HUDEP-2 (cell line): Measurements from ENCODE around the gene LCA5L.
A peak's percentile ranks its signal among the peaks of the same experiment; 100 is the strongest.

Source experiments
- DNase-seq, 76 experiments: peaks; one replicate each; lab custom pipeline; 2025; ENCODE audit not compliant: unreplicated experiment in 76 of 76; lab: John Stamatoyannopoulos, UW

Gene LCA5L

GRCh38 chr21:39445321-39446269, at the start of gene LCA5L:
TSS of gene LCA5L (minus strand) at chr21:39445778. CDS start at chr21:39428493, 17,285 bp downstream.
- peak; percentile 25 to 99 (median 89) for DNase-seq

DNA sequence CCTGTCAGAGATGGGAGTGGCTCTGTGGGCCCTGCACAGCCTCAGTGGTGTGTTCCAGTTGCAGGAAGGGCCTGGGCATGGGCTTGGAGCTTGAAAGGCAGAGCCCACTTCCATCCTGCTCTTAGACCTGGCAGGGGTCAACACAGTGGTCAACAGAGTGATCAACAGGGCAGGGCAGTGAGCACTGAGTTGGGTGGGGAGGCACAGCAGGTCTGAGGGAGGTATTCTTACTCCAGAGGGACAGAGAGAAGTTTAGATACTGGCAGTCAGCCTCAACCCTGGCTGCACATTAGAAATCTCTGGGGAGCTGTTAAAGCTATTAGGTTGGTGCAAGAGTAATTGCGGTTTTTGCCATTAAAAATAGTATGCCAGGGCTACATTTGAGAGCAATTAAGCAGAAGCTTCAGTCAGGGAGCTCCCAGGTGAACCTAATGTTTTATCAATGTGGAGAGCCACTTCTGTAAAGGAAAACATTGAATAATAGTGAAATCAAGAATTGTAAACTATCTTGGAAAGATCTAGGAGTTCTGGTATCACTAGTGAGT, 43.9 kb upstream of the LCA5L start:
- DNase-seq, result no peak

DNA sequence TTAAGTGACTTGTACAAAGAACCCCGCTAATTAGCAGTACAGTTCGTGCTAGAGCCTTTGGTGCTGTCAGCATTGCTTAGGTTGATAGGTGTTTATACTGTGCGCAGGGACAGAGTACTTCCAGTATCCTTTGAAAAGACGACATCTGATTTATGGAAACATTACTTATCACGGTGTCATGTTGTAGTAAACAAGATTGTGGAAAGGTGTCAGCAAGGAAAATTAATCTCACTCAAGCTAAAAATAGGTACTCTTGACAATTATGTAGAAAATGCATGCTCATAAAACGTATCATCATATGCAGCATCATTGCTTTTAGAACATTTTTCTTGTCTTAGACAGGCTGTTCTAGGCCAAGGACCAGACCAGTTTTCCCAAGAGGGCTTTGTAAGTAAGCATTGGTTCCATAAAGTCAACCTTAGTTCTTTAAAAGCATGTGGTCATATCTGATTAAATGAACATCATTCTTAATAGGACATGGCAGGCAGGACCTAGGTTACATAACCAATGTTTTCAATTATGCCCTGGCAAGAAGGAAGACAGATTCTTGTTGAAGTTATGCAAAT, 39.2 kb upstream of the LCA5L start:
- DNase-seq, result no peak

DNA sequence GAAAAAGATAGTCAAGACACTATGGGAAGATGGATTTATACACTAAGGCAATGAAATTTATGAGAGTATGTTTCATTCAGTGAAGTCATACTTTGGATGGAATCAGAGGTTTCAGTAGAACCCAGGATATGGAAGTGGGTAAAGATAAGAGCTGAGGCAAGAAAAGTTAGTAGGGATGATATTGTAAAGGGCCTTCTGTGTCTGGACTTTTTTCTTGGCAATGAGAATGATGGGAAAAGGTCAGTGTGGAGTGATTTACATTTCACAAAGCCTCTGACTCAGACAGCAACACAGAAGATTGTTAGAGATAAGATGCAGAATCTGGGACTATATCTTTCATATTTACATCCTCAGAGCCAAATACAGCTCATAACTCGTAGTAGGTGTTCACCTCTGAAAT, 38.3 kb upstream of the LCA5L start:
- no peak for DNase-seq

DNA sequence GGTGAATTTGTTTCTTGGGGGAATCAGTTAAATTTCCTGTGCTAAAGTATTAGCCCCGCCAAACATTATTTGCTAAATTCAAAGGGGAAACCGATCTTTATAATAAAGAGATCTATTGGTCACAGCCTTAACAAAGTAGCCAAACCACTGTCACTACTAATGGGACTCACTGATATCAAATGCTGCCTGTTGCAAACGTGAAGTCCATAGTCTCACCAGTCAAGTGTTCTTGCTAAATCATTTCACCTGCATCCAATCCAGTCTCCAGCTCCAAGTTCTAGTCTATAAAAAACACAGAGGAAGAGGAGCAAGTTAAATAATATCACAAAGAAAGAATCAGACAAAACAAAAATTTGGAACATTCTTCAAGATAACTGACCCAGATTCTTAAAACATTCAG, 36.3 kb upstream of the LCA5L start:
- no peak for DNase-seq

DNA sequence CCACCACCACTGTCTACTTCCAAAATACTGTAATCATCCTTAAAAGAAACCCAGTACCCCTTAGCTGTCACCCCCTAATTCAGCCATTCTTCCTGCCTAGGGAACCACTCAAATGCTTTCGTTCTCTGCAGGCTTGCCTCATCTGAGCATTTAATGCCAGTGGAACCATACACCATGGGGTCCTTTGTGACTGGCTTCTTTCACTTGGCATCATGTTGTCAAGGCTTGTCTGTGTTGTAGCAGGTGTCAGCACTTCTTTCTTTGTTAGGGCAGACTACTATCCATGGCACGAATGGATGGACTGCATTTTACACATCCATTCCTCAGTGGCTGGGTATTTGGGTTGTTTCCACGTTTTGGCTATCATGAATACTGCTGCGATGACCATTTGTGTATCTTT, 34.7 kb upstream of the LCA5L start:
- no peak for DNase-seq

GRCh38 chr21:39479814-39480182, 34.2 kb upstream of the LCA5L start:
- DNase-seq, result no peak

DNA sequence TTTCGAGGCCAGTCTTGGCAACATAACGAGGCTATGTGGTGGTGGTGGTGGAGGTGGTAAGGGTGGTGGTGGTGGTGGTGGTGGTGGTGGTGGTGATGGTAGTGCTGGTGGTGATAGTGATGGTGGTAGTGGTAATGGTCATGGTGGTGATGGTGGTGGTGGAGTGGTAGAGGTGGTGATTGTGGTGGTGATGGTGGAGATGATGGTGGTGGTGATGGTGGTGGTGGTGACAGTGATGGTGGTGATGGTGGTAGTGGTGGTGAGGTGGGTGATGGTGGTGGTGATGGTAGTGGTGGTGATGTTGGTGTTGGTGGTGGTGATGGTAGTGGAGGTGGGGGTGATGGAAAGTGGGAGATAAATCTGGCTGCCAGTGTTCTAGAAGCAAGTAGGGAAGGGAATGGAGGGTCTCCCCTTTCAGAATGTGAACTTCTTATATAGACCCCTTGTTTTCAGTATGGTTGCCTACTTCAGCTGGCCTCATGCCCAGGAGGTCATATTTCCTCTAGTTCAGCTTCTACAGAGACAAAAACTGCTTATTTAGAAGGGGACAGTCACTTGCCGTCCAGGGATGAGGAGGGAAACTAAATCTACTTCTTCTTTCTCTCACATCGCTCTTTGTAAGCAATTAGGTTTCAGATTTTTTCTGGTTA, 33.7 kb upstream of the LCA5L start:
- no peak for DNase-seq

DNA sequence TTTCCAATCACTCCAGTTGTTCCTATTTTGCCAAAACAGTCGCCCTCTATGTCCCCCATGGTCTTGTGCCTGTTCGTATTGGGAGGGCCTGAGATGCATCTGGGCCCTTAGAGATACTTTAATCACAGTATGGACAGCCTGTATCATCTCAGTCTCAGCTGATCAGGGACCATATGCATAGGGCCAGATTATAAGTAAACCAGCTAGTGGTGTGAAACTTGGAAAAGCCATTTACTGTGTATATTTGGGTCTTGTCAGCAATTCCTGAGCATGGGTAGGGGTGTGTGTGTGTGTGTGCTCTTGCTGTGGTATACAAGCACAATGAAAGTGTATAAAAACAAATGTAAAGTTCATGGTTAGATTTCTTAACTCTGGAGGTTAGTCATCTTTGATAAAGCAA, 29.0 kb upstream of the LCA5L start:
- DNase-seq, result no peak

DNA sequence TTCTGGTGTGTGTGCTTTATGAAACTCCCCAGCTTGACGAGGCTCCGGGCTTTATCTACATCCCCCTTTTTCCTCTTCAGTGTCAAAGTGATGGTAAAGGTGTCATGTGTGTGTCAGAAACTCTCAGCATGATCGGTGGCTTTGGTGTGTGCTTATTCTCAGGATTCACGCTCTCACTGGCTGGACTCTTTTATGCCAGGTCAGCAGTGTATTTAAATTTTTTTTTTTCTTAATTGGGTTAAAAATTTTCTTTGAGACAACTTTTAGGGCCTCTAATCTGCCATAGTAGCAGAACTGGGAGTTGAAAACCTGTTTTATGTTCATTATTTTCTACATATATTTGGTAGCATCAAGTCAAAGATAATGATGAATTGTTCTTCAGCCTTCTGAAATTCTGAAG, 27.2 kb upstream of the LCA5L start:
- DNase-seq, result no peak

DNA sequence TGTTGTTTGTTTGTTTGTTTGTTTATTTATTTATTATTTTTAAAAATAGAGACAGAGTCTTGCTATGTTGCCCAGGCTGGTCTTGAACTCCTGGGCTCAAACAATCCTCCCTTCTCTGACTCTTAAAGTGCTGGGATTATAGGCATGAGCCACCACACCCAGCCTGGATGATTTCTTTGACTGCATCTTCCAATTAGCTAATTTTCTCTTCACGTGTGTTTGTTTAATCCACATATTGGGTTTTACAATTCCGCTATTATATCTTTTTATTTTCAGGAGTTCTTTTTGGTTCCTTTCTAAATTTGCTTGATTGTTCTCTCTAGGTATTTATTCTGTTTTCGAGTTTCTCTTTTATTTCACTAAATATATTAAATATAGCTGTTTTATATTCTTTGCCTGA, 26.0 kb upstream of the LCA5L start:
- DNase-seq, result no peak

- no peak for DNase-seq
Observed at GRCh38 chr21:39468559-39468958, 23.0 kb upstream of the LCA5L start.

DNA sequence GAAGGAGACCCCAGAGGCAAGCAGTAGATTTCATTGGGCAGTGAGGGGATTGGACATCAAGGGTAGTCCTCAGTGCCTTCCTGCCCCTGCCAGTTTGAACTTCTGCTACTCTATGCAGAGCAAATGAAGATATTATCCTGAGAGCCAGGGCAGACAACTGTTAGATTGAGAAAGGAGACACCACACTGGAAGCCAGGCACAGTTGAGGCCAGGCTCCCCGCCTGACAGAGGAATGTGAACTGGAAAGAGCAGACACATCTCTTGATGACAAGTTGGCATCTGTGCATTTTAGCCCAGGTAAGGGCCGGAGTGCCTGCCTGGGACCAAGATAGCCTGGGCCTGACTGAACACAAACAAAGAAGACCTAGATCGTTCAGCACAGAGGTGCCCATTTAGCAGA, 22.2 kb upstream of the LCA5L start:
- DNase-seq, result no peak

DNA sequence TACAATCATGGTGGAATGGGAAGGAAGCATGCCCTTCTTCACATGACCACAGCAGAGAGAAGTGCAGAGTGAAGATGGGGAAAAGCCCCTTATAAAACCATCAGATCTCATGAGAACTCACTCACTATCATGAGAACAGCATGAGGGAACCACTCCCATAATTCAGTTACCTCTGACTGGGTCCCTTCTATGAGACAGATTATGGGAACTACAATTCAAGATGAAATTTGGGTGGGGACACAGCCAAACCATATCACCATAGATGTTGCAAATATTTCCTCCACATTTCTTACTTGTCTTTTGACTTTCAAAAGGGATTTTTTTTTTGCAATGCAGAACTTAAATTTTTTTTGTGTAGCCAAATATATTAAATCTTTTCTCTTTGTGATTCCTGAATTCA, 21.0 kb upstream of the LCA5L start:
- no peak for DNase-seq

GRCh38 chr21:39463308-39463707, 17.7 kb upstream of the LCA5L start:
- no peak for DNase-seq

GRCh38 chr21:39461419-39461818, 15.8 kb upstream of the LCA5L start:
- no peak for DNase-seq

DNA sequence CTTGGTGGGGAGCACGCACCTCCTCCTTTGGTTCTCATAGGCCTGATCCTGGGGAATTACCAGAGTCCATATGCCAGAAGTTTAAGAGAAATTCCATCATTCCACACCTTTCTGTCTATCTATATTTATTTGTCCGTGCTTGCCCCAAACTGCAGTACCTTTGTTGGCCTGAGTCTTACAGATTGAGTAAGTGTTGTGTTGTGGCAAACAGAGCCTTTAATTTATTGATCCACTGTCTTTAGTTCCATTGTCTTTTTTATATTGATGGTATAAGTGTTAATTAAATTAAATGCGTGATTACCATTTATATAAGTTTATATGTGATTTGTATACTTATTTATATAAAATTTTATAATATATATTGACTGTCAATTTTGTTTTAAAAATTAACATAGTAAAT, 11.1 kb upstream of the LCA5L start:
- no peak for DNase-seq

DNA sequence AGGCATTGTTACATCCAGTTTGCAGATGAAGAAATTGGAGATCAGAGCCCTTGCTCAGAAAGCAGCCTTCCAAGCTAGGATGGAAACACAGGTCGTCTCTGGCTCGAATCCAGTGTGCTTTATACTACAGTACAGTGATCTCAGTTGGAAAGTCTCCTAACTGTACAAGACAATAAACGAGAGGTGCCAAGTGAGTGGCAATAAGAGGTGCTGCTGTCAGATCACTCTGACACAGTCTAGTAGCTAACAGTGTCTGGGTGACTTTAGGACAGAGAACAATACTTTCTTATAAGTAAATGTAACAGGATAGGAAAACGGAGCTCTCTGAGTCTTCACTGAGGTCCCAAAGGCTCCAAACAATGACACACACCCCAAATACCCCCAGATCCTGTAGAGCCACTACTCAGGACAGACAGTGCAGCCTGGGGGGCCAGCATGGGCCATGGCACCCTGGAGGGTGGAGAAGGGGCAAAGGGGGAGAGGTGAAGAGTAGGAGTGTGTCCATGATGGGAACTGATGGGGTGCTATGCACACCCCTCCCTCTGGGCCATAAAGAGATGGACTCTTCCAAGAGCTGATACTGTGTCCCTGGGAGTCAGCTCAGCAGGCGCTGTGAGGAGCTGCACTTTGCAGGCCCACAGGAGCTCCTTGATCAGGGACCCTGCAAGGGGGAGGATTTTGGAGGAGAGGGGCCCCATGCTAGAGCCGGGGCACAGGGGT, 9.5 kb upstream of the LCA5L start:
- DNase-seq, result no peak

- DNase-seq, result no peak
Observed at GRCh38 chr21:39453571-39454179, 8.1 kb upstream of the LCA5L start.

DNA sequence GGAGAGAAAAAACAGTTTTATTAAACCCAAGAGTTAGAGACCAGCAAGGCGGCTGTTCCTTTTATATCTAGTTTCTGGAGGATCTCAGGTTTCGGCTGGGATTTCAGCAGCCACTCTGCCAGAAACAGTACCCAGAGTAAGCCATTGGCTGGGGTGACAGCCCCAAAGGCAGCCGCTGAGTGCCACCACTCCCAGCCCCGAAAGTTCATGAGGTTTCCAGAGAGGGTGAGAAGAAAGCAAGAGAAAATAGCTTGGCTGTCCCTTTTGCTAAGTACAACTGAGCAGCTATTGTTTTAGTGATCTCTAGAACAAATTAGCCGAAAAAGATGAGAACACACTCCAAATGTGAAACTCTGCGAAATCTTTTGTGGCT, 7.4 kb upstream of the LCA5L start:
- DNase-seq, result no peak
